Bronchial epithelial cell (primary cell): ENCODE results near the gene TMIE. TPM values are rescaled to one million over a fixed set of nuclear protein-coding genes. Genes with fewer than 3 reads are reported as not detected.

Experiments
- DNase-seq: peaks from one replicate; pipeline ENCODE4 v3.0.0-alpha.2; 2010; ENCODE audit warnings: low read depth
- FAIRE-seq: peaks from 2 replicates; lab custom pipeline; 2011; peaks lifted over from hg19 to GRCh38; lab: Jason Lieb, UNC
- H3K27me3 ChIP-seq: 2 replicates; pipeline ENCODE4 v1.5.1; 2011; ENCODE audit warnings: low read length; ENCODE audit not compliant: control insufficient read depth, insufficient read depth
- H3K36me3 ChIP-seq: 2 replicates; pipeline ENCODE4 v1.5.1; 2011; ENCODE audit warnings: low read length; ENCODE audit not compliant: control insufficient read depth, insufficient read depth
- H3K4me3 ChIP-seq: 2 replicates; pipeline ENCODE4 v1.5.1; 2011; ENCODE audit warnings: mild to moderate bottlenecking, low read depth, low read length, control low read depth
- CTCF ChIP-seq: IDR thresholded peaks from 2 replicates; pipeline ENCODE4 v1.5.1; 2011; ENCODE audit warnings: mild to moderate bottlenecking, moderate library complexity, low read length, control low read depth, inconsistent platforms; ENCODE audit not compliant: insufficient read depth, severe bottlenecking
- total RNA-seq: library from RNA; depleted of rRNA; stranded (reverse); fragments of >200 nt; gene quantifications from 2 replicates; pipeline ENCODE4 v1.2.1, GENCODE V29; 2014

Gene TMIE
- total RNA-seq, 1 donor from 2014 or later, result 1.6 TPM

GRCh38 chr3:46706771-46707582, 5.8 kb downstream of the TMIE start:
- no peaks in the 10 kb centered on the region for H3K36me3 ChIP-seq
- peak; percentile 2 for TF ChIP-seq CTCF
- no peak for FAIRE-seq
- no peak overlapping the region for H3K4me3 ChIP-seq
- no peak for DNase-seq
- H3K27me3 ChIP-seq, result peaks cover 2% of the 10 kb centered on the region

- FAIRE-seq (no peak), DNase-seq (no peak)
- peaks cover under 1% of the 10 kb centered on the region for H3K27me3 ChIP-seq
- H3K36me3 ChIP-seq, result no peaks in the 10 kb centered on the region
- no peak for TF ChIP-seq CTCF
- no peak overlapping the region for H3K4me3 ChIP-seq
Measured at GRCh38 chr3:46707601-46708011, 6.4 kb downstream of the TMIE start.

GRCh38 chr3:46708401-46709156, 7.4 kb downstream of the TMIE start:
- FAIRE-seq (no peak), DNase-seq (no peak)
- no peaks in the 10 kb centered on the region for H3K27me3 ChIP-seq
- H3K4me3 ChIP-seq, result no peak overlapping the region
- no peaks in the 10 kb centered on the region for H3K36me3 ChIP-seq
- TF ChIP-seq CTCF, result no peak

- FAIRE-seq (peak; percentile 79), DNase-seq (no peak)
- no peak for TF ChIP-seq CTCF
- Histone ChIP-seq H3K36me3 (no peaks in the 10 kb centered on the region), H3K27me3 (no peaks in the 10 kb centered on the region), H3K4me3 (no peak overlapping the region)
Measured at GRCh38 chr3:46709157-46709654, 8.0 kb downstream of the TMIE start.

- DNase-seq (no peak), FAIRE-seq (no peak)
- TF ChIP-seq CTCF, result no peak
- H3K27me3 ChIP-seq, result no peaks in the 10 kb centered on the region
- H3K36me3 ChIP-seq, result no peaks in the 10 kb centered on the region
- H3K4me3 ChIP-seq, result no peak overlapping the region
Measured at GRCh38 chr3:46709721-46710120, 8.5 kb downstream of the TMIE start.
